Activated naive CD8-positive, alpha-beta T cell treated with anti-CD3 and anti-CD28 coated beads, Interleukin-2, amount 50 U/mL, for 24 hours (primary cell): ENCODE measurements around the gene IFNL3.
"Not testable (repeated sequence)": the region's sequence is repeated elsewhere in the genome, so short reads cannot be mapped to it uniquely, and the experiment has no call there.

ENCODE experiments used
- ATAC-seq: fragments of 150-1000 bp; cut with Tn5 transposase; one replicate; pipeline ENCODE4 v1.10.0; 2021
- DNase-seq: peaks from one replicate; pipeline ENCODE4 v3.0.0; 2021
- H3K27ac Mint-ChIP-seq: one replicate; pipeline ENCODE4 v1.8.0; 2021; ENCODE audit warnings: mild to moderate bottlenecking, mixed read lengths
- H3K27me3 Mint-ChIP-seq: one replicate; pipeline ENCODE4 v1.8.0; 2021; ENCODE audit warnings: mixed read lengths
- H3K36me3 Mint-ChIP-seq: one replicate; pipeline ENCODE4 v1.8.0; 2021; ENCODE audit warnings: low read depth, mixed read lengths
- H3K4me1 Mint-ChIP-seq: one replicate; pipeline ENCODE4 v1.8.0; 2021; ENCODE audit warnings: mixed read lengths
- H3K4me3 Mint-ChIP-seq: one replicate; pipeline ENCODE4 v1.8.0; 2021; ENCODE audit warnings: mild to moderate bottlenecking, moderate library complexity, mixed read lengths
- H3K9me3 Mint-ChIP-seq: one replicate; pipeline ENCODE4 v1.8.0; 2021; ENCODE audit warnings: mixed read lengths

Gene IFNL3

DNA sequence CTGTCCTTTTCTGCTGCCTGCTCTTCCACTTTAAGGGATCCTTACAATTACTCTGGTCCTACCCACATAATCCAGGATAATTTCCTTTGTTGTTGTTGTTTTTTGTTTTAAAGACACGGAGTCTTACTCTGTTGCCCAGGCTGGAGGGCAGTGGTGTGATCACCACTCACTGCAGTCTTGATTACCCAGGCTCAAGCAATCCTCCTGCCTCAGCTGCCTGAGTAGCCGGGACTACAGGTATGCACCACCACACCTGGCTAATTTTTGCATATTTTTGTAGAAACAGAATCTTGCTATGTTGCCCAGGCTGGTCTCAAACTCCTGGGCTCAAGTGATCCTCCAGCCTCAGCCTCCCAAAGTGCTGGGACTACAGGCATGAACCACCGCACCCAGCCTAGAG lies 29.5 kb downstream of the IFNL3 start:
- ATAC-seq, H3K36me3 Mint-ChIP-seq, H3K9me3 Mint-ChIP-seq, H3K4me1 Mint-ChIP-seq, DNase-seq, H3K4me3 Mint-ChIP-seq, H3K27me3 Mint-ChIP-seq, H3K27ac Mint-ChIP-seq: not testable (repeated sequence)

- Mint-ChIP-seq H3K9me3 (no peaks in the 10 kb centered on the region), H3K27me3 (peaks cover 5% of the 10 kb centered on the region), H3K4me1 (no peaks in the 10 kb centered on the region), H3K4me3 (no peak overlapping the region), H3K27ac (no peak overlapping the region), H3K36me3 (no peaks in the 10 kb centered on the region)
- peak; percentile 89 for ATAC-seq
- DNase-seq = peak; percentile 73
Measured at GRCh38 chr19:39212375-39212742, 32.4 kb downstream of the IFNL3 start.

DNA sequence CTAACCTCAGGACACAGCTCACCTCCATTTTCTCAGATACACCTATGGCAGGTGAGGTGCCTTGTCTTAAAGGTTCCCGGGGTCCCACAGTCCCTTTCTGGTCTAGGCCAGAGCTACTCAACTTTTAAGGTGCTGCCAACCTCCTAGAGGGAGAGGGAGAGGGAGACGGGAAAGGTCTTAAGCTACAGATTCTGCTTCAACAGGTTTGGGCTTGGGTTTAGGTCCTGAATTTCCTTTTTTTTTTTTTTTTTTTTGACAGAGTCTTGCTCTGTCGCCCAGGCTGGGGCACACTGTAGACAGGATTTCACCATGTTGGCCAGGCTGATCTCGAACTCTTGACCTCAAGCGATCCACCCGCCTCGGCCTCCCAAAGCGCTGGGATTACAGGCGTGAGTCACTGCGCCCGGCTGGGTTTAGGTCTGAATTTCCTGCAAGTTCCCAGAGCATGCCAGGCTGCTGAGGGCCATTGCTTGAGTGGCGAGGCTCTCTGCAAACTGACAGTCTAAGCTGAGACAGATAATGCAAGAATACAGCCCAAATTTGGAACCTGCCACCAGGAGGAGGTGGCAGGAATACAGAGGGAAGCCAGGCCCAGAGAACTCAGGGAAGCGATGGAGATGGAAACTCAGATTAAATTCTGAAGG lies 33.0 kb downstream of the IFNL3 start:
- peaks cover under 1% of the 10 kb centered on the region for H3K27me3 Mint-ChIP-seq
- H3K4me3 Mint-ChIP-seq = no peak overlapping the region
- no peak for DNase-seq
- H3K36me3 Mint-ChIP-seq = no peaks in the 10 kb centered on the region
- no peaks in the 10 kb centered on the region for H3K4me1 Mint-ChIP-seq
- ATAC-seq = no peak
- no peaks in the 10 kb centered on the region for H3K9me3 Mint-ChIP-seq
- H3K27ac Mint-ChIP-seq = no peak overlapping the region

- ATAC-seq (no peak), DNase-seq (no peak)
- Mint-ChIP-seq H3K4me1 (no peaks in the 10 kb centered on the region), H3K27me3 (peaks cover 5% of the 10 kb centered on the region), H3K4me3 (no peak overlapping the region), H3K36me3 (no peaks in the 10 kb centered on the region), H3K9me3 (no peaks in the 10 kb centered on the region), H3K27ac (no peak overlapping the region)
Measured at GRCh38 chr19:39209196-39209595, 35.6 kb downstream of the IFNL3 start.

DNA sequence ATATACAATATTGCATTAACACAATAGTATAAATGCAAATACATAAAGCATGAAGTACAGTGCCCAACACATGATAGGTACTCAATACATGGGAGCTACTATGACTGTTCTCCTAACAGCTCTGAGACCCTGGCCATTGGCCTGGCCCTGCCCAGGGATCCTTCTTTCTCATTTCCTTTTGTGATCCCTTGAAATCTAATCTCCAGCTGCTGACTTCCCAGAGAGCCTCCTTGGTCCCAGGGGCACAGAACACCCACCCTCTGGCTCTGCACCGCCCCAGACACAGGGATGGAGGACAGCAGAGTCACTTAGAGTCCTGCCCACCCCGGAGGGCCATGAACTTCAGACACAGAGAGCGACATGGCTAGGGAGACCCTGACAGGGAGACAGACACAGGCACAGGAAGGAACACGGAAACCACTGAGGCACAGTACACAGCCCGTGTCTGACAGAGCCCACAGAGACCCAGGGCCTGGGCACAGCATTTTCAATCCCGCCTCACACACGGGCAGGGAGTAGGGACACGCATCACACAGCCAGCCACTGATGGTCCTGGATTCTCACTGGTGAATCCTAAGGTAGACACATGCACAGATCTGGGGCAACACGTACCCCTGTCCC lies 36.5 kb downstream of the IFNL3 start:
- DNase-seq = no peak
- Mint-ChIP-seq H3K27ac (no peak overlapping the region), H3K4me1 (no peaks in the 10 kb centered on the region), H3K4me3 (no peak overlapping the region), H3K27me3 (peaks cover 12% of the 10 kb centered on the region), H3K9me3 (no peaks in the 10 kb centered on the region), H3K36me3 (no peaks in the 10 kb centered on the region)
- ATAC-seq = no peak

DNA sequence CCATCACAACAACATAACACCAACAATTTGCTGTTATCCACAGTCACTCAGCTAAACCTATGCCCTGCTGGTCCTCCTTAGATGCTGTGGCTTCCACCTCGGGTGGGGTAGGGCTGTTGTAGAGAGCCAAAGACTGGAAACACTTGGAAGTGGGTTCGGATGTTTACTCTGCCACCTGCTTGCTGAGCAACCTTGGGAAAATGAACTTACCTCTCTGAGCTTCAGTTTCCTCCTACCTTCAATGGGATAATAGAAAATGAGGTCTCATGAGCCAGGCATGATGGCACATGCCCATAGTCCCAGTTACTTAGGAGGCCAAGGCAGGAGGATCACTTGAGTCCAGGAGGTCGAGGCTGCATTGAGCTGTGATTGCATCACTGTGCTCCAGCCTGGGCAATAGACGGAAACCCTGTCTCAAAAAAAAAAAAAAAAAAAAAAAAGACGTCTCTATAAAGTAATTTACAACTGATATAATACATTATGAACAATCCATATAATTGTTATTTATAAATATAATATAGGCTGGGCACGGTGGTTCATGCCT lies 37.4 kb downstream of the IFNL3 start:
- Mint-ChIP-seq H3K36me3 (no peaks in the 10 kb centered on the region), H3K4me1 (no peaks in the 10 kb centered on the region), H3K4me3 (no peak overlapping the region), H3K27me3 (peaks cover 21% of the 10 kb centered on the region), H3K9me3 (no peaks in the 10 kb centered on the region), H3K27ac (no peak overlapping the region)
- DNase-seq = no peak
- ATAC-seq = no peak

GRCh38 chr19:39206122-39206521 lies 38.7 kb downstream of the IFNL3 start:
- no peak for ATAC-seq
- no peaks in the 10 kb centered on the region for H3K9me3 Mint-ChIP-seq
- no peak for DNase-seq
- H3K27me3 Mint-ChIP-seq = peaks cover 33% of the 10 kb centered on the region
- H3K27ac Mint-ChIP-seq = no peak overlapping the region
- H3K4me3 Mint-ChIP-seq = no peak overlapping the region
- H3K4me1 Mint-ChIP-seq = no peaks in the 10 kb centered on the region
- H3K36me3 Mint-ChIP-seq = no peaks in the 10 kb centered on the region

DNA sequence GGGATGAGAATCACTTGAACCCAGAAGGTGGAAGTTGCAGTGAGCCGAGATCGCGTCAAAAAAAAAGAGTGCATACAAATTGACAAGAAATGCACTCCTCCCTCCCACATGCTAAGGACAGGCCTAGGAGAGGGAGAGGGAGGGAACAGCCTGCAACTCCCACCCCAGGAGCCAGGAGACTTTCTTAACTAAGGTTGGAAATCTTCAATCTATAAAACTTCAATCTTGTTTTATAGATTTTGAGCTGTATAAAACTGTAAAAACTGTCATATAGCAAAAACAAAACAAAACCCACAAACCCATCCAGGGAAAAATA lies 39.4 kb downstream of the IFNL3 start:
- H3K27me3 Mint-ChIP-seq = peaks cover 40% of the 10 kb centered on the region
- DNase-seq (no peak), ATAC-seq (no peak)
- no peaks in the 10 kb centered on the region for H3K4me1 Mint-ChIP-seq
- H3K9me3 Mint-ChIP-seq = no peaks in the 10 kb centered on the region
- H3K36me3 Mint-ChIP-seq = no peaks in the 10 kb centered on the region
- H3K27ac Mint-ChIP-seq = no peak overlapping the region
- no peak overlapping the region for H3K4me3 Mint-ChIP-seq

GRCh38 chr19:39203372-39204341 lies 41.1 kb downstream of the IFNL3 start, which contains the start of gene SYCN:
Gene SYCN, minus strand, starts transcription at chr19:39204263. Its CDS starts 9 bp downstream, at chr19:39204254.
- ATAC-seq (no peak), DNase-seq (no peak)
- H3K27ac Mint-ChIP-seq = no peak within 1 kb of the TSS
- no peaks in the 10 kb centered on the region for H3K36me3 Mint-ChIP-seq
- H3K4me3 Mint-ChIP-seq = no peak within 1 kb of the TSS
- H3K9me3 Mint-ChIP-seq = no peaks in the 10 kb centered on the region
- no peaks in the 10 kb centered on the region for H3K4me1 Mint-ChIP-seq
- peaks cover 47% of the 10 kb centered on the region for H3K27me3 Mint-ChIP-seq

- ATAC-seq (no peak), DNase-seq (no peak)
- no peaks in the 10 kb centered on the region for H3K36me3 Mint-ChIP-seq
- no peak overlapping the region for H3K4me3 Mint-ChIP-seq
- peaks cover 53% of the 10 kb centered on the region for H3K27me3 Mint-ChIP-seq
- H3K4me1 Mint-ChIP-seq = no peaks in the 10 kb centered on the region
- H3K9me3 Mint-ChIP-seq = no peaks in the 10 kb centered on the region
- H3K27ac Mint-ChIP-seq = no peak overlapping the region
Measured at GRCh38 chr19:39202998-39203355, 41.8 kb downstream of the IFNL3 start.

DNA sequence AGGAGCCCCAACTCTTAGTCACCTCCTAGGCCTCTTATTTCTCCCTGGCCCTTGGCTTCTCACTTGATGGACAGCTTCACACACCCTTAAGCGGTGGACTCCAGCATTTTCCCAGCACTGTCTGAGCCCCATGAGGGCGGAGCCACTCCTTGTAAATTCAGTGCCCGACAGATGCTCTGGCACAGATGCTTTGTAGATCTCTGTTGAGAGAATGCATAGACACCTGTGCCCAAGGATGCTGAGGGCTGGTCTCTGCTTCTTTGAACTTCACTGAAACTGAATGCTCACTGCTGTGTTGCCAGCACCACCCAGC lies 44.0 kb downstream of the IFNL3 start:
- Mint-ChIP-seq H3K4me1 (peaks cover 8% of the 10 kb centered on the region), H3K9me3 (no peaks in the 10 kb centered on the region), H3K36me3 (no peaks in the 10 kb centered on the region), H3K27me3 (peaks cover 69% of the 10 kb centered on the region), H3K4me3 (no peak overlapping the region), H3K27ac (no peak overlapping the region)
- DNase-seq (no peak), ATAC-seq (no peak)

- Mint-ChIP-seq H3K27me3 (peaks cover 73% of the 10 kb centered on the region), H3K4me3 (no peak overlapping the region), H3K27ac (no peak overlapping the region), H3K4me1 (peaks cover 12% of the 10 kb centered on the region), H3K9me3 (no peaks in the 10 kb centered on the region), H3K36me3 (no peaks in the 10 kb centered on the region)
- ATAC-seq = no peak
- DNase-seq = no peak
Measured at GRCh38 chr19:39200066-39200802, 44.6 kb downstream of the IFNL3 start.

GRCh38 chr19:39199025-39199424 lies 45.8 kb downstream of the IFNL3 start:
- no peak overlapping the region for H3K27ac Mint-ChIP-seq
- no peaks in the 10 kb centered on the region for H3K9me3 Mint-ChIP-seq
- H3K4me3 Mint-ChIP-seq = no peak overlapping the region
- DNase-seq = no peak
- peaks cover 13% of the 10 kb centered on the region for H3K4me1 Mint-ChIP-seq
- H3K27me3 Mint-ChIP-seq = peaks cover 75% of the 10 kb centered on the region
- no peak for ATAC-seq
- no peaks in the 10 kb centered on the region for H3K36me3 Mint-ChIP-seq

DNA sequence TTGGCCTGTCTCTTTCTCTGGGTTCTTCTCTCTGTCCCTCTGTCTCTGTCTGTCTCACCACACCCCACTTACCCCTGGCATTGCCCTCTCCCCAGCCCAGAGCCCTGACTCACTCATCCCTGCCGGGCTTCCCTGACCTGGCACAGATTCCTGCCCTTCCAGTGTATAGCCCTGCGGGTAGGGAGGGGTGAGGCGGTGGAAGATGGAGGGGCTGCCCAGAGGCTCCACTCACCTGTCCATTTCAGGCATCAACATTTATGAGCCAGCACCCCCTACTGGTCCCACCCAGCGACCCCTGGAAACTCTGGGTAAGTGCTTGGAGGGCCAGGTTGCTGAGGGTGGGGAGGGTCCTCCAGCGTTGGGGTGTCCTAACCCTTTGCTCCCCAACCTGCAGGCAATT lies 47.0 kb downstream of the IFNL3 start:
- Mint-ChIP-seq H3K27ac (no peak overlapping the region), H3K9me3 (no peaks in the 10 kb centered on the region), H3K4me3 (no peak overlapping the region), H3K4me1 (peaks cover 13% of the 10 kb centered on the region), H3K36me3 (no peaks in the 10 kb centered on the region), H3K27me3 (peaks cover 71% of the 10 kb centered on the region)
- ATAC-seq = no peak
- no peak for DNase-seq
